Measurements from ENCODE around the gene SOBP.
A peak's percentile ranks its signal among the peaks of the same experiment; 100 is the strongest.

SOBP gene

DNA sequence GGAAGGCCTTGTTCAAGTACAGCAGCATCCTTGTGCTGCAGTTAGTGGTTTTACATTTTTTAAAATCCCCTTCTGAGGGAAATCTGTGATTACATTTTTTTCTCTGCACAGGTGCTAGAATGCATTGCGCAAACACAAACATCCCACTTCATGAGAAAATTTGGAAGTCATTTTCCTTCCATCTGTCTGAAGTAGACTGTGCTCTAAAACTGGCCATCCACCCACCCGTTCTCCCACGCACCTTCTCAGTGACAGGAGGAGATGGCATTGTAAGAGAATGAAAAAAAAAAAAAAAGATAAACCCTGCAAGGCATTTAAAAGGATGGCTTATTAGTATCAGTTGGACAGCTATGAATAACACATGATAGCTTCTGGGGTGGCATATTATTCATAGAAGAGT, 65.0 kb downstream of the SOBP start:
- DNase-seq: no peak

DNA sequence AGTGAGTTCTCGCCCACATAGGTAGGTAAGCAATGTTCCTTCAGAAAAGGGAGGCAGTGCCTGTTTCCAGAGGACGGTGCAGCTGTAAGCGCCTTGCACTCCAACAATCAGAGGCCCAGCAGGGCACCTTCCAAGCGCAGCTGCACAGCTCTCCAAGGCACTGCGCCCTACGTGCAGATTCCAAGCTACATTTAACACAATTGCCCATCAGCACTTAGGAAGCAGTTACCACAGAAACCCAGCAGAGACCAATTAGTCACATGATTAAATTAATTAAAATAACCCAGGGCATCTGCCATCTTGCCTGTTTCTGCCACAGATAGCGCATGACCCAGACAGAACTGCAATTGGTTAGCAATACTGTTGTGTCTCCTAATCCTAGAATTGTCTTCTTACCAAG, 65.5 kb downstream of the SOBP start:
- DNase-seq: peak; percentile 20

DNA sequence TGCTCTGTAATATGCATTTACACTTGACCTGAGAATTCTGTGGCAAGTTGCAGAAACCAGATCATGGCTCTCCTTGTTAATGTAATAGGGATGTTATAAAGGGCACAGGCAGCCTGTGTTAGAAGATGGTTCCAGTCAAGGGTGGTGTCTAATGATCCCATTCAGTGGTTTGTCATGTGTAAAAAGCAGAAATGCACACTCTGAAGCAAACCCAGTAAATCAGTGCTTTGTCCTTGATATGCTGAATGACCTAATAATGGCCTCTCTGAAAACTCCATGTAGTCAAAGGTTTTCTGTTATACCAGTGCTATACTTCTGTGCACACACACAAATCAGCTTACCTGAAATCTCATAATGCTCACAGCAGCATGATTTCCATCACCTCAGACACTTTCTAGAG, 66.2 kb downstream of the SOBP start:
- DNase-seq: no peak

DNA sequence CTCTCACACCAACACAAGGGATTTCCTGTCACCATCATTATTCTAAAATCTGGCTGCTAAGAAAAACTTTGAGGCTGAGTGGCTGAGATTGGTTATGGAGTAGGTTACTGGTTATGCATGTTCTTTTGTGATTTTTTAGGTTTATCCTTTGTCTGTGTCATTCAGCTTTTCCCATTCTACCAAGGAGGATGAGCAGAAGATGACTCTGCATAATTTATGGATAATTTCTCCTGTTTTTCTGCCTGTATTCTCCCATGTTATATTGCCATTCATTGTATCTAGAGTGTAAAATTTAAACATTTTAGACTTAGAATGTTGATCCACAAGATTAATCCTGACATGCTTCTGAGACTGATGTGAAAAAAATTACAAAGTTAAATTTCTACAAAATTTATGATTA, 67.8 kb downstream of the SOBP start:
- DNase-seq: no peak

DNA sequence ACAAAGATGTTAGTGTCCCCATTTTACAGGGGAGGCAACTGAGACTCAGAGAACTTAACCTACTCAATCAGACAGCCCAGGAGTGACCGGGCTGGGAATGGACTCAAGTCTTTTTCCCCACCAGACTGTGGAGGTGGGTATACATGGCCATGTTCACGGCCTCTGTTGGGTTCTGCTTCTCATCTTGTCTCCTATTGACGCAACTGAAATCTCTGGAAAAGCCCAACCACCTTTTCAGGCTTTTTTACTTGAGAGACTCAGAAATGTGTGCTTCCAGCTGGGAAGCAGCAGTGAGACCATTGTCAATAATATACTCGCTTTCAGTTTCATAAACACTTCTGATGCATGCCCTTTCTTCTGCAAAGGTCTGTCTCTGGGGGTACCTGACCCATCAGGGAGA, 70.7 kb downstream of the SOBP start:
- no peak for DNase-seq

DNA sequence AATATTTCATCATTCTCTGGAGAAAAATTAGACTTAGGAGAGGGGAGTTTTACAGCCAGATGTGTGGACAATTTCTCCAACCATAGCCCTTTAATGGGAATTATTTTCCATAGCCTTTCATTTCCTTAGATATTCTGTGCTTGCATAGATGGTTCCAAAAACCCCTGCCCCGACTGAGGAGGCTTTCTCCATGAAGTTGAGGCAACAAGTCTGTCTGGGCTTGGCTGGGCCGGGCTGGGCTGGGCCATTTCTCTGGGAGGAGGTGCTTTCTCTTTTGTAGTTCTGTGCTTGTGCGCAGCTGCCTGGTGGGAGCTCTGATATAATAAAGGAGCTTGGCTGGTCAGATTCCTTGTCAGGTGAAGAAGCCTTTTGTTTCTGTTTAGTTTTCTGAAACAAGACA, 71.4 kb downstream of the SOBP start:
- no peak for DNase-seq

DNA sequence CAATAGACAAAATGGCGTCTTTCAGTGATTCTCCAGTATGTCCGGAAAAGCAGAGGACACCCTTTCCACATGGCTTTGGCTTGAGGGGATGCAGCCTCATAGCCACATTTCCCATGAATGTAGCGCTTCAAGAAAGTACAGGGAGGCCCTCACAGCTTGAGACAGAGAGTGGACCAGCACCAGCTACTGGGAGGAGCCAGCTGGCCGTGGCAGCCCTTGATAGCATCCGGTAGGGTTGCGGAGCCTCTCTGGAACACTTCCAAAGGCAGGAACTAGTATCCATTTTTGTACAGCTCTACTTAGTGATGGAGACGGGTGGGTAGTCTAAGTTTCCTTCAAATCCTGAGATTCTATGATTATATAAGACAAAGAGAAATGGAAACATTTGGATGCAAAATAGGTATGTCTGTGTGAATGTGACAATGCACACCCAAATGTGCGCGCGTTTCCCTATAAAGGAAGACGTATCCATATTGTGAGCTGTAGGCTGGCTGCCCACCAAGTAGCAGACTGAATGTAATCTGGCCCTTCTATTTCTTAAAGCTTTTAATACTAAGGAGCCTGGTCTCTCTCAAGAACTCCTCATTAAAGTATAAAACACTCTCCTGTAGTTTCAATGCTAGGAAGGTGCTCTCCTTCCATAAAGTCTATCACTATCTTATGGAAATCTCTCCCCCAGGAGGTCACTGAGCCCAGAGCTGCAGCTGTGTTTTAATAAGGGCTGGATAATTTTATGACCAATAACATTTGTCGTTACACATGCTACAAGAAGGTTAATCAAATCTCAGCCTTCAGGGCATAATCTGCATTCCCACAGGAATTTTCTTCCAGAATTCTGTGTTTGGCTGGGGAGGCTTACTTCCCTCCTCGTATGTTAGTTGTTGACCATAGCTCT, 74.0 kb downstream of the SOBP start:
- no peak for DNase-seq

DNA sequence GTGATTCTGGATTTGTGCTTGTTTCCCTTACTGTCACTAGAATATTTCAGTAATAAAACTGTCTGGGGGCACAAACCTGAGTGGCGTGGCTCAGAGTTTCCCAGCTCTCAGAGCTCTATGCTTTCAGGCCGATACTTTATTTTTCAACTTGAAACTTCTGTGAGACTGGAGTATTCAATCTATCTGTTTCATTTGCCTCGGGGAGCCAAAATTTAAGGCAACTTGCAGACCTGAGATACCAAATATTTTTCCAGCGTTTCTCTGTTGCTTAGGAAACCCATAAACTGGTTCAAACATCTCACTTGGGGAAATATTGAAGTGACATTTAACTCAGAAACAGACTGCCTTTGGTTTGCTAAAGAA, 74.7 kb downstream of the SOBP start:
- no peak for DNase-seq

DNA sequence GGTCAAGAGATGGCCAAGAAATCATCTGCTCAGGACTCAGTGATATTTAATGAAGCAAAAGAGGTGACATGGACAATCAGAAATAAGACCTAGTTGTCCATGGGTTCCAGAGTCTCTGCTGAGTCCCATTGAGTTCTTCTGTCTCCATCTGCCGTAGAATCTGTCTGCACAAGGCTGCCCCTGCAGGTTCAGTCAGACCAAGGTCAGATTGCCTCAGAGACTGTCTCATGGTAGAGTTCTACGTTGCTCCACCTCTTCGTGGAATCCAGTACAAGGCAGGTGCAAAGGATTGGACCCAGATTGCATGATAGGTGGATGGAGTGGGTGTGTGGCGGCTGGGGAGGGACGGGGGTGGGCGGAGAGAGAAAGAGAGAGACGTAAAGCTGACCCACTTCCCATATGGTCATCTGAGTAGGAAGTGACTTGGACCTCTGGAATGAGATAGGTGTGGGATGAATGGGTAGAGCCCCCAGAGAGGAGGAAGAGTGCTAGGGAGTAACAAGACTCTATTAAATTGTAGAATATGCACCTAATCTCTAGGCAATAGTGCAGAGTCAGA, 75.3 kb downstream of the SOBP start:
- no peak for DNase-seq

DNA sequence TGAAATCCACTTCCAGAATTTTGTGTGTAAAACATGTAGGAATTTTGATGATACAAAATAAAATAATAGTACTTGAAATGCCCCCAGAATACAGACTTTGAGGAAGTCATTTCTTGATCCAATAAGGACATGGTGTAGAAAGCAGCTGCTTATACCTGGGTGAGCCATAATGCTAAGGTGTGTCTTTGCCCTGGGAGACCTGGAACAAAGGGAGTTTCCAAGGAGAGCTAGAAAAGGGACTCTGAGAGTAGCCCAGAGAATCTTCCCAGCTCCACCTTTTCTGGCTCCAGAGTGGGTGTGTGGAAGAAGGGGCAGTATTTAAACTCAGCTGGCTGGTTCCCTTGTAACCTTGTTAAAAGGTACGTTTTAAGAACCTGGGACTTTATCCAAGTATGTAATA, 77.7 kb downstream of the SOBP start:
- no peak for DNase-seq

DNA sequence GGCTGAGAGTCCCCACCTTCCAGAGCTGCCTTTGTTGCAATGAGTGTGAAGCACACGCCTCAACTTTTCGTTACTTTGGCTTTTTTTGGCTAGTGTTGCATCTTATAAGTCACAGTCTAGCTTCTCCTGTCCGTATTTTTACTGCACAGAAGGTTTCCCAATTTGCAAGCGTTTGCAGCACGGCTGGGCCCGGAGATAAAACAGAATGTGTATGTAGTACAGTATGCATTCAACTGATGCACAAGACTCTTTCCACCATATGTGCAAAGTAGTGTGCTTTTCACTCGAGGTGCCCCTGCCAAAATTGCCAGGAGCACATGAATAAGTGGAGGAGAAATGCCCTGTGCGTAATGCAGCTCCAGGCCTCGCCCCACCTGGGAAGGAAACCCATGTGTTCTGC, 79.6 kb downstream of the SOBP start:
- DNase-seq: no peak

DNA sequence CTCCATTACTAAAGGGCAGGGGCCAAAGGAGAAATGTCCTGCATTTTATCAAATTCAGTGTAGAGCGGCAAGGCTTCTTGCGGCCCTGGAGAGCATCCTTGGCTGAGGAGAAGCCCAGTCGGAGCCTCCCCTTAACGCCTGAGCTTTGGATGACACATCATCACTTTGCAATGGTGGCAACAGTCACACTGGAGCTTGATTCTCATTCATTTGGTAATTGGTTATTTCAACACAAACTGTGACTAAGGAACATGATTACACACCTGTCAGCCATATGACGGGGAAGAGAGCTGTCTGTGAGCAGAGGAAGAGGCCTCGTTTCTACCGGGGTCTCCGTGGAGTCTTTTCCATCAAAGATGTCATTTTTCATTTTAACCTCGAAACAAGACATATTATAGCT, 81.4 kb downstream of the SOBP start:
- no peak for DNase-seq

DNA sequence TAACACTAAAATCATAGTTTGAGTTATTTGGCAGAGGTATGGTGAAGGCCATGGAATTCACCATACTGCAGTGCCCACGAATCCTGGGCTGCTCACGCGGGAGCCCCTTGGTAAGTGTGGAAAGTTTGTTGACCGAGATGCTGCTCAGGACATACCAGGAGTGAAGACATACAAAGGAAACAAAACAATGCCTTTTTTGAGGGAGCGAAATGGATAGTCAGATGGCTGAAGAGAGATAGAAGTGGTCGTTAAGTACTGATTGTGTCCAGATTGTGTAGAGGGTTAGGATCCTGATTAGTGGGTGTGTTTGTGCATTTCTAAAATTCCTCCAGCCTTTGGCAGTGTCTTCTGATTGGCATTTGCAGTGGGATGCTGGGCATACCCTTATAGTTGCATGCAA, 83.0 kb downstream of the SOBP start:
- DNase-seq: no peak

DNA sequence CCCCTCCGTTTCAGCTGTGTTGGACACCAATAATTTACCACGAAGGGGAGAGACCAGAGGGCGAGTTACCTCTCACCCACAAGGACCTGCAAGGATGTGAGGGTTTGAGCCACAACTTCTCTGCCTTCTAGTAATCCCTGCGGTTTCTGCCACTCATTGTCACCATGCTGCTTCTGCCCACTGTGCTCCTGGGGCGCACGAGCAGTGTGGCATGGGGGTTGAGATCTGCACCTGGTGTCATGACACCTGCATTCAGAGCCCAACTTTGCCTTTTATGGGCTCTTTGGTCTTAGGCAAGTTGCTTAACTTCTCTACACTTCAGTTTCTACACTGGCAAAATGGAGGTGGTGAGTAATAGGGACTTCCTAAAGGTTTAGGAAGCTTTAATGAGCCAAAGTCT, 84.9 kb downstream of the SOBP start:
- no peak for DNase-seq

DNA sequence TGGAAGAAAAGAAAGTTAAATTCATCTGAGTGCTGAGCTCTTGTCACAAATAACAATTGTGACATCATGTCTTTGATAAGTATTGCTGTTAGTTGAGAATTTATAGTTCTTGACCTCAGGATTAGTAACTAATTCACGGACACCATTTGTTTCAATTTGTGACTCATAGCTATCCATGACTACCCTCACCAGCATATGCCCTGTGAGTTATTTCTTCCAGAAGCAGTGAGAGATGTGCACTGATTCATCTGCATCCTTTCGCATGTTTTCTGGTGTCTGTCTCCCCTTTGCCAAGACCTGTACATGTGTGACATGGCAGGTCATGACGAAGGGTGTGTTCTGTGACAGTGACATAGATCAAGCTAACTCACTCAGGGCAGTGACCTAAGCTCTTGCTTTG, 86.9 kb downstream of the SOBP start:
- no peak for DNase-seq

DNA sequence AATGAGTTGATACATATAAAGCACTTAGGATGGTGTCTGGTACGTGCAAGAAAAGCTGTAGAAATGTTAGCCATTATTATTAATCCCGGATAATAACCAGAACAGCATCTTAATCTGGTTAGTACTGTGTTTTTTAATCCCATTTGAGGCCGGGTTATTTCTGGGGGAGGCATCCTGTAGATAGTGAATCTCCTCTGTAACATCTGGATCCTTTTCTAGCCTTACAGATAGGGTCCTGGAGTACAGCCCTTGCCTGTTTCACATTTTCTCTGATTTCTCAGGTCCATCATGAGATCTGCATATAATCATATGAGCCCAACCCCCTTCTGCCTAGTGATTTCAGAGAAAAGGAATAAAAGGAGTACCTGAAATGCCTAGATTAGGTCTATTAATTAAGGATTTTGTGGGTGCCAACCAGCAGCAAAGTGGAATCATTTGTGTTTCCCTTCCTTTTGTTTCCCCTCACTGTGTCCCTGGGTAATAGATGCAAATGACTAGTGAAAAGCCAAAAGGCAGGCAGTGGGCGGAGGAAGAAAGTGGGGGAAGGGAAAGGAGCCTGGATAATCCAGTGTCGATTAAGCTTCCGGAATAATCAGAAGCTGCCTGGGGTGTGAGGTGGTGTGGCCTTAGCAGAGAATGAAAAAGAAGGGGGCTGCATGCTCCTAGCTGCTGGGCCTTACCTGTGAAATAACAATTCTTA, 88.9 kb downstream of the SOBP start:
- DNase-seq: no peak

DNA sequence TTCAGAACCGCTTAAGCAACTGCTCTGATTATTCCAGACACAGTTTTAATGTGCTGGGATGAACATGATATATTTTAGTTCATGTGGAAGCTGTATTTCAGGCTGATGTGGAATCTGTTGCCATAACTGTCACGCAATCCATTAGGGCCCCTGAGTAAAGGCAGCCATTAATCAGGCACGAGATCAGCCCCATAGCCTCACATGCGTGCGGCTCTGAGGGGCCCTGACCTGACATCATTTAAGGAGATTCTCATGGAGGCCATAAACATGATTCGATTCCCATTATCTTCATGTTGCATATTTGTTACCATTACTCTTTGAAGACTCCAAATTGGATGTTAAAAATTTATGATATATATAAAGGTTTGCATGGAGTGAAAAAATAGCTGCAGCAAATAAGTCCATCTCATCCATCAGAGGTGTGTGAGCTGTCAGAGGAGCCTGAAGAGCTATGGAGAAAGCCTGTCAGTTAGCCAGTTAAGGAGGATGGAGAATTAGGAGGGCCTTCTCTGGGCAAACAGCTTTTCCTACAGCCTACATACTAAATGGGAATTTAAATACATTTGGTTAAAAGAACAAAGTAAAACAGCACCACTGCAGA, 89.6 kb downstream of the SOBP start:
- DNase-seq: no peak

DNA sequence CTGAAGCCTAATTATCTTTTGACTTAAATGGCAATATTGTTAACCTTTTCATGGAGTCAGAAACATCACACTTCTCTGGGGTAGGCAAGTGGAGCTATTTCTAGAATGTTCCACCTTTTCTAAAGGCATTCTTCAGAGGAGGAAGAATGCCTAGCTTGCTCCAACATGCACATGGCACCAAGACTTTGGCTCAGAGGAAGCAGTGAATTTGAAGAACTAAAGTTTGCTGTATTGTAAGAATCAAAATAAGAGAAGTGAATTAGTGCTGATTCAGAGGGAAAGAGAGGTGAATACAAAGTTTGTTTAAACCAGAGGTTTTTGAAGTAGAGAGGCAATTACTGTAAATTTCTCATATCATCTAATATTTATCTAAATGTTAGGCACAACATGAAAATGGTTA, 92.2 kb downstream of the SOBP start:
- DNase-seq: no peak

DNA sequence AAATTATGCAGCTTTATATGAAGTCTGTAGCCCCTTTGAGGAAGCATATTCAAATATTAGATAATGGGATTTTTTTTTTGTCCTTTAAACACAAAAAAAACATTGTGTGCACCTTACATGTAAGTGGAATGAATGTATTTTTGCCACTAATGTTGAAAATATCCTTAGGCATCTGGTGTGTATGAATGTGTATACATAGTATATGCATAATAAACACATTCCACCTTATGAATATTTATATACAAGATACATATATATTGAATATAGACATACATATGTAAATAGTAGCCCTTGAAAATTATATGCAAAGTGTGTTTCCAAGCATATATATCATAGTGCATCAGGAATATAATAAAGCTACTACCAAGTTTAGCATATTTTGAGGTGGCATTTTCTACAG, 94.8 kb downstream of the SOBP start:
- DNase-seq: no peak

DNA sequence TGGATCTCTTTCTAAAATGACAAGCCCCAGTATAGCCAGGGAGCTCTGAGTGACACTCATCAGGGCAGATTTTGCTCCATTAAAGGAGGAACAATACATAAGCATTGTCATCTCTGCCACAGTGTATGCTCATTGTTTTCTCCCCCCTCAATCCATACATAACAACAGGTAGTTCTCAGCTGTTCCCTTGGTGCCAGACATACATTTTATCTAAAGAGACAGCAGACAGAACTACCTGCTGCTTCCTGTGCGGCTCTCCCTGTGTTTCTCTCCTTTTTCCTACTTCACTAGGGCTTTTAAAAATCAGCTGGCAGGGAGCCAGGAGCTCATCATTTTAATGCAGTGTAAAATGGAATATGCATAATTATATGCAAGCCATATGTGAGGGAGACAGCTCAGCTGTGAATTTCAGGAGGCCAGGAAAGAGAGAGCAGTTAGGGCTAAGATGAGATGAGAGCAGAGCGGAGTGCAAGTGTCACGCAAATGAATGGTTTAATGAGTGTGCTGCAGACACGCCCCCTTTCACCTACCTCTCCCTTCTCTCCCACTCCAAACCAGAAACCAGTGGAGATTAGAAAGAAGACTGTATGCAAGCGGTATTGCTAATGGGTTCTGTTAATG, 96.0 kb downstream of the SOBP start:
- DNase-seq: peak; percentile 69

DNA sequence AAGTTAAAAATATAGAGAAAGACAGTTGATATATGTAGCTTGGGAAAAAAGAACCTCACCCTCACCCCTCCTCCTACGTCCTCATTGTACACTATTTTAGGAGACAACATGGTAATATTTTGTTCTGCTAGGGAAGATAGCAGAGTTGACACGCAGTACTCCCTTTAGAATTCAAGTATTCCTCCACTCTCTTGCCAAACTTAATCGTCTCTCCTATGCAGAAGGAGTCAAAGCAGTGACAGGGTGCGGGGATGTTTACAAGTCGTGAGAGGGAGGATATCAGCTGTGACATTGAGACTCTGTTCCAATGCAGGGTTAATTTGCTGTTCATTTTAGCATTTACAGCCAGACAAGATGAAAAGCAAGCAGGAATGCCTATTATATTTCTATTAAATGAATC, 97.5 kb downstream of the SOBP start:
- no peak for DNase-seq

DNA sequence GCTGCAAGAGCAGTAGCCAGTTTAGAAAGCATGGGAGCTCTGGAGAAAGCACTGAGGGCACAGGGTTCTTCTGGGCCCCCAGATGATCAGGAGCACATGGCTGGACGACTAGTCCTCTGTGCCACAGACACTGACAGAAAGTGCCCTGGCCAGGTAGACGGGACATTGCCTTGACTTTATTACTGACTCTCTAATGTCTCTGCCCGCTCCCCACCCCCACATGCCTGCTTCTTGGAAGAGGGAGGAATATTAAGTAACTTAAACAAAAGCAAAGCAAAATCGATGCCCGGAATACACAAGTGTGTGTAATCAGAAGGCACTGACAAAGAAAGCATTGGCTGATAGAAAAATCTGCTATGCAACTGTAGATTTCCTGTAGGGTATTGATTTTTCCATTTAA, 99.3 kb downstream of the SOBP start:
- DNase-seq: no peak

DNA sequence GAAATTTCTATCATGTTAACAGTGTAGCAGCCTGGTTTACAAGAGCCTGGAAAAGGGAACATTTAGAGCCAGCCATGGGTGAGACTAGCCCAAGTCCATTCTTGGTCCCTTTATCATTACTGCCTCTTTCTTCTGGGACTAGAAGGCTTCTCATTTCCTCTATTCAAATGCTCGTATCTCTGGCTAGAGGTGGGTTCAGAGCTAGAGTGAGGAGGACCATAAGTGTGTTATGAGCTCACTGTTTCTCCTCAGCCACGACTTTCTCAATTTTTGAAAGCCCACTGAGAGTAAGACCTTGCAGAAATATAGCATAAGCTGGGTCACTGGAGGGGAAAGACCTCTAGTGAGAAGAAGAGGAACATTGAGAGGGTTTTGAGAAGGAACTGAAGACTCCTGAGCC, 100.0 kb downstream of the SOBP start:
- DNase-seq: no peak

DNA sequence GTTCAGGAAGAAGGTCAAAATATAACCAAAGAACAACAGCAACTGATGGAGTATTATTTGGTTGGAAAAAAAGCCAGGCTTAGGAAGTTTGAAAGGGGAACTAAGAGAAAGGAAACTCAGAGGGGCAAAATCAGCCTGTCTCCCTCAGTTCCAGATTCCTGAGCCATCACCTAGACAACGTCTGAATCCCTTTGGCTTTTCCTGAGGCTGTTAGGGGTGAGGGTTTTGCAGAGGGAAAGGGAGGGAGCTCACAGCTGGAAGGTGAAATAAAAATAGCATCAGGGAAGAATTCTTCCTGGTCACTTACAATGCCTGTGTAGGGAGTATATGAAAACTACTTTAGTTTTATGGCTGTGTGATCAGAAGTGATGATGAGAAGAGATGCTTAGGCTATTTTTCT, 100.5 kb downstream of the SOBP start:
- no peak for DNase-seq

Measured in NCI-H1105 (cell line).